Body of pancreas (tissue), 4 donors: ENCODE measurements around the gene SURF1.

Source experiments
- POLR2A ChIP-seq, 3 donors: fragments of 450-650 bp; IDR thresholded peaks; one replicate each; pipeline ENCODE4 v1.6.1; 2016; ENCODE audit warnings: antibody characterized with exemption in 3 of 3, mild to moderate bottlenecking in 2 of 3
- TF ChIP-seq, protein P1 (sequence below), 7 experiments: fragments of 450-650 bp in 4 of 7; fragments of 200-600 bp in 3 of 7; sonication (generic) in 3 of 7; IDR thresholded peaks; one replicate each; pipeline ENCODE4 v1.5.1; 2016 to 2019; ENCODE audit warnings: antibody characterized with exemption in 7 of 7

DNA sequence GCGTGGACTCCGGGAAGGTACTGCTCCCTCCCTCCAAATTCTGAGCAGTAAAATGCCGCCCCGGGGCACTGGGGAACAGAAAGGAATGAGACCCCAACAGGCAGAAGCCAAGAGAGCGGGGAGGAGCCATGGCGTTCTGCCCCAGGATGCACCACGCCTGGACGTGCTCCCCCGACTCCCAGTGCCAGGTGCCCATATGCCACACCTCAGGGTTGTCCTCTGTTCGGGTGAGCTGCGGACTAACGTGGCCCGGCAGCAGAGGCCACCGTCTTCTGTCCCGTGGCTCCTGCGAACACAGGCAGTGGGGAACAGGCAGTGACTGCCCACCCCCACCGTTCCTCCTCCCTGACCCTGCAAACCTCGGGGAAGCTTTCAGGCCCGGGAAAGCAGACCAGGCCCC, 25.1 kb downstream of the SURF1 start:
- TF ChIP-seq, protein P1, sequence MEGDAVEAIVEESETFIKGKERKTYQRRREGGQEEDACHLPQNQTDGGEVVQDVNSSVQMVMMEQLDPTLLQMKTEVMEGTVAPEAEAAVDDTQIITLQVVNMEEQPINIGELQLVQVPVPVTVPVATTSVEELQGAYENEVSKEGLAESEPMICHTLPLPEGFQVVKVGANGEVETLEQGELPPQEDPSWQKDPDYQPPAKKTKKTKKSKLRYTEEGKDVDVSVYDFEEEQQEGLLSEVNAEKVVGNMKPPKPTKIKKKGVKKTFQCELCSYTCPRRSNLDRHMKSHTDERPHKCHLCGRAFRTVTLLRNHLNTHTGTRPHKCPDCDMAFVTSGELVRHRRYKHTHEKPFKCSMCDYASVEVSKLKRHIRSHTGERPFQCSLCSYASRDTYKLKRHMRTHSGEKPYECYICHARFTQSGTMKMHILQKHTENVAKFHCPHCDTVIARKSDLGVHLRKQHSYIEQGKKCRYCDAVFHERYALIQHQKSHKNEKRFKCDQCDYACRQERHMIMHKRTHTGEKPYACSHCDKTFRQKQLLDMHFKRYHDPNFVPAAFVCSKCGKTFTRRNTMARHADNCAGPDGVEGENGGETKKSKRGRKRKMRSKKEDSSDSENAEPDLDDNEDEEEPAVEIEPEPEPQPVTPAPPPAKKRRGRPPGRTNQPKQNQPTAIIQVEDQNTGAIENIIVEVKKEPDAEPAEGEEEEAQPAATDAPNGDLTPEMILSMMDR (IDR thresholded peaks at IDR 0.05): no peak
- TF ChIP-seq POLR2A (IDR thresholded peaks at IDR 0.05): no peak
